LNCAP (cell line): ENCODE data around the gene MTA1.

Experiments
- CTCF ChIP-seq: fragments of 450-650 bp; IDR thresholded peaks from 2 replicates; pipeline ENCODE4 v1.5.1; 2017; ENCODE audit warnings: mild to moderate bottlenecking

MTA1 gene

GRCh38 chr14:105461903-105462302 is 42.3 kb downstream of the MTA1 start:
- no peak for TF ChIP-seq CTCF

- no peak for TF ChIP-seq CTCF
Observed at GRCh38 chr14:105464501-105464900, 44.9 kb downstream of the MTA1 start.

GRCh38 chr14:105465209-105466031 is 45.8 kb downstream of the MTA1 start:
- no peak for TF ChIP-seq CTCF

- no peak for TF ChIP-seq CTCF
Observed at GRCh38 chr14:105466531-105467248, 47.1 kb downstream of the MTA1 start.

- no peak for TF ChIP-seq CTCF
Observed at GRCh38 chr14:105467249-105467941, 47.8 kb downstream of the MTA1 start.

- no peak for TF ChIP-seq CTCF
Observed at GRCh38 chr14:105467942-105468471, 48.4 kb downstream of the MTA1 start.

- no peak for TF ChIP-seq CTCF
Observed at GRCh38 chr14:105468621-105469241, 49.1 kb downstream of the MTA1 start.
